Prostate gland (tissue), 2 donors: Measurements from ENCODE around the gene AP1S3. TPM values are rescaled to one million over a fixed set of nuclear protein-coding genes. Genes with fewer than 3 reads are reported as not detected.

Experiments used
- DNase-seq: peaks from one replicate; pipeline ENCODE4 v3.0.0-alpha.2; 2019; ENCODE audit warnings: low spot score
- H3K27ac ChIP-seq, 2 donors: fragments of 200-600 bp; sonication (generic); 2 replicates each; pipeline ENCODE4 v1.5.1; 2017 to 2019
- H3K27me3 ChIP-seq: fragments of 200-600 bp; sonication (generic); replicated peaks from 2 replicates; pipeline ENCODE4 v1.5.1; 2019; ENCODE audit not compliant: insufficient read depth
- H3K36me3 ChIP-seq, 2 donors: fragments of 200-600 bp; sonication (generic); 1 replicate in 1 of 2; 2 replicates in 1 of 2; pipeline versions ENCODE4 v1.5.1 to v1.8.1; 2017 to 2019
- H3K4me1 ChIP-seq: fragments of 200-600 bp; sonication (generic); replicated peaks from 2 replicates; pipeline ENCODE4 v1.5.1; 2019
- H3K4me3 ChIP-seq, 2 donors: fragments of 200-600 bp; sonication (generic); 2 replicates each; pipeline ENCODE4 v1.5.1; 2017 to 2019
- H3K9me3 ChIP-seq: fragments of 200-600 bp; sonication (generic); 2 replicates; pipeline ENCODE4 v1.5.1; 2017
- CTCF ChIP-seq, 4 experiments: fragments of 200-600 bp in 2 of 4; fragments of 450-650 bp in 2 of 4; sonication (generic) in 2 of 4; IDR thresholded peaks; 1 replicate in 3 of 4; 2 replicates in 1 of 4; pipeline ENCODE4 v1.5.1; 2016 to 2019; ENCODE audit warnings: antibody characterized with exemption in 4 of 4, mild to moderate bottlenecking in 2 of 4, moderate library complexity in 2 of 4
- POLR2A ChIP-seq: fragments of 450-650 bp; IDR thresholded peaks from one replicate; pipeline ENCODE4 v1.6.1; 2016; ENCODE audit warnings: antibody characterized with exemption, mild to moderate bottlenecking
- POLR2AphosphoS5 ChIP-seq: sonication (generic); formaldehyde crosslinking; IDR thresholded peaks from one replicate; pipeline ENCODE4 v1.6.1; 2017; ENCODE audit warnings: antibody characterized with exemption
- WGBS: methylation state at CpG from one replicate; pipeline ENCODE4 v1.1.5; 2018; 5-methylcytosine and 5-hydroxymethylcytosine counted together
- intact Hi-C: fragments of 100-400 bp; cut with DNase I; formaldehyde crosslinking; loops from one replicate; pipeline ENCODE4 v1.14.2; 2022
- total RNA-seq, 2 donors: library from RNA; depleted of rRNA; stranded (reverse); fragments of >200 nt; gene quantifications; one replicate each; pipeline ENCODE4 v1.1.0, GENCODE V29; 2016

The AP1S3 gene
- total RNA-seq, 2 donors from 2014 or later = 2.7 to 7.7 TPM

GRCh38 chr2:223860809-223861738 is 23.7 kb upstream of the AP1S3 start:
- H3K4me3 ChIP-seq = no peak overlapping the region
- intact Hi-C loops = no loop called here
- no peak overlapping the region for H3K27ac ChIP-seq
- no peaks in the 10 kb centered on the region for H3K4me1 ChIP-seq
- H3K27me3 ChIP-seq = no peaks in the 10 kb centered on the region
- no peaks in the 10 kb centered on the region for H3K36me3 ChIP-seq
- H3K9me3 ChIP-seq = no peaks in the 10 kb centered on the region
- no peak for TF ChIP-seq POLR2A
- TF ChIP-seq CTCF (IDR thresholded peaks at IDR 0.05) = peak in 1 of 4 experiments; percentile 8
- peak; percentile 16 for TF ChIP-seq POLR2AphosphoS5
- WGBS = 58% methylated on average over 5 of the region's 5 CpGs
- DNase-seq = no peak

GRCh38 chr2:223859070-223859469 is 21.7 kb upstream of the AP1S3 start:
- TF ChIP-seq POLR2A (no peak), POLR2AphosphoS5 (no peak), CTCF (IDR thresholded peaks at IDR 0.05) (no peak)
- Histone ChIP-seq H3K27ac (no peak overlapping the region), H3K4me1 (no peaks in the 10 kb centered on the region), H3K9me3 (no peaks in the 10 kb centered on the region), H3K36me3 (no peaks in the 10 kb centered on the region), H3K27me3 (no peaks in the 10 kb centered on the region), H3K4me3 (no peak overlapping the region)
- 97% methylated on average over 3 of the region's 3 CpGs for WGBS
- intact Hi-C loops = no loop called here
- no peak for DNase-seq

GRCh38 chr2:223856584-223856983 is 19.2 kb upstream of the AP1S3 start:
- no peaks in the 10 kb centered on the region for H3K27me3 ChIP-seq
- H3K4me1 ChIP-seq = no peaks in the 10 kb centered on the region
- no peak overlapping the region for H3K27ac ChIP-seq
- intact Hi-C loops = no loop called here
- WGBS = 76% methylated on average over 5 of the region's 5 CpGs
- no peak for TF ChIP-seq POLR2AphosphoS5
- TF ChIP-seq POLR2A = no peak
- TF ChIP-seq CTCF (IDR thresholded peaks at IDR 0.05) = no peak
- no peak for DNase-seq
- no peak overlapping the region for H3K4me3 ChIP-seq
- H3K9me3 ChIP-seq = no peaks in the 10 kb centered on the region
- H3K36me3 ChIP-seq = no peaks in the 10 kb centered on the region

- Histone ChIP-seq H3K27ac (no peak overlapping the region), H3K4me3 (no peak overlapping the region), H3K4me1 (no peaks in the 10 kb centered on the region), H3K36me3 (no peaks in the 10 kb centered on the region), H3K27me3 (no peaks in the 10 kb centered on the region), H3K9me3 (no peaks in the 10 kb centered on the region)
- 67% methylated on average over 2 of the region's 2 CpGs for WGBS
- no peak for TF ChIP-seq CTCF (IDR thresholded peaks at IDR 0.05)
- no peak for TF ChIP-seq POLR2A
- TF ChIP-seq POLR2AphosphoS5 = no peak
- intact Hi-C loops = no loop called here
- DNase-seq = no peak
Measured at GRCh38 chr2:223856021-223856420, 18.6 kb upstream of the AP1S3 start.

- Histone ChIP-seq H3K27ac (no peak overlapping the region), H3K4me1 (no peaks in the 10 kb centered on the region), H3K9me3 (no peaks in the 10 kb centered on the region), H3K27me3 (no peaks in the 10 kb centered on the region), H3K4me3 (no peak overlapping the region), H3K36me3 (no peaks in the 10 kb centered on the region)
- no peak for DNase-seq
- intact Hi-C loops = no loop called here
- 76% methylated on average over 5 of the region's 5 CpGs for WGBS
- no peak for TF ChIP-seq CTCF (IDR thresholded peaks at IDR 0.05)
- no peak for TF ChIP-seq POLR2A
- no peak for TF ChIP-seq POLR2AphosphoS5
Measured at GRCh38 chr2:223855426-223855825, 18.0 kb upstream of the AP1S3 start.
